Measurements from ENCODE around the gene TNNI3.
"Not testable (repeated sequence)": the region's sequence is repeated elsewhere in the genome, so short reads cannot be mapped to it uniquely, and the experiment has no call there.

Gene TNNI3

GRCh38 chr19:55157064-55157908 is at the start of gene TNNI3:
TSS of gene TNNI3 (minus strand) at chr19:55157732. CDS start at chr19:55157589, 143 bp downstream.
- Histone ChIP-seq H3K36me3 (ENCODE audit: insufficient read depth) (no peaks in the 10 kb centered on the region), H3K9ac (no peak within 1 kb of the TSS), H3K4me2 (no peak within 1 kb of the TSS), H3K4me1 (ENCODE audit: low read depth, poor library complexity, severe bottlenecking) (no peaks in the 10 kb centered on the region), H3K27ac (no peak within 1 kb of the TSS), H3K4me3 (IDR thresholded peaks at IDR 0.05; ENCODE audit: insufficient read depth, low read depth, low read length) (no peak within 1 kb of the TSS), H2AFZ (ENCODE audit: low read depth) (no peak within 1 kb of the TSS), H4K20me1 (ENCODE audit: insufficient read depth) (no peaks in the 10 kb centered on the region), H3K79me2 (ENCODE audit: insufficient read depth, low read depth) (no peaks in the 10 kb centered on the region), H3K27me3 (ENCODE audit: insufficient read depth, low read depth) (peaks cover 32% of the 10 kb centered on the region)
- TF ChIP-seq CTCF (conservative IDR thresholded peaks at IDR 0.05; ENCODE audit: low read depth, low read length) = no peak

GRCh38 chr19:55206664-55207500 is 49.4 kb upstream of the TNNI3 start:
- Histone ChIP-seq H3K27me3 (ENCODE audit: insufficient read depth, low read depth) (peaks cover 76% of the 10 kb centered on the region), H2AFZ (ENCODE audit: low read depth) (no peak overlapping the region), H3K4me2 (no peak overlapping the region), H3K36me3 (ENCODE audit: insufficient read depth) (no peaks in the 10 kb centered on the region), H3K27ac (no peak overlapping the region), H3K4me3 (IDR thresholded peaks at IDR 0.05; ENCODE audit: insufficient read depth, low read depth, low read length) (no peak overlapping the region), H3K4me1 (ENCODE audit: low read depth, poor library complexity, severe bottlenecking) (no peaks in the 10 kb centered on the region), H3K9ac (no peak overlapping the region), H3K79me2 (ENCODE audit: insufficient read depth, low read depth) (no peaks in the 10 kb centered on the region), H4K20me1 (ENCODE audit: insufficient read depth) (no peaks in the 10 kb centered on the region)
- no peak for TF ChIP-seq CTCF (conservative IDR thresholded peaks at IDR 0.05; ENCODE audit: low read depth, low read length)

GRCh38 chr19:55202199-55202598 is 44.7 kb upstream of the TNNI3 start:
- not testable (repeated sequence) for H3K79me2 ChIP-seq (ENCODE audit: insufficient read depth, low read depth); H3K27ac ChIP-seq; H2AFZ ChIP-seq (ENCODE audit: low read depth); H3K9ac ChIP-seq; H4K20me1 ChIP-seq (ENCODE audit: insufficient read depth); H3K4me2 ChIP-seq; H3K4me1 ChIP-seq (ENCODE audit: low read depth, poor library complexity, severe bottlenecking); H3K4me3 ChIP-seq (IDR thresholded peaks at IDR 0.05; ENCODE audit: insufficient read depth, low read depth, low read length); H3K36me3 ChIP-seq (ENCODE audit: insufficient read depth)
- peaks cover 95% of the 10 kb centered on the region for H3K27me3 ChIP-seq (ENCODE audit: insufficient read depth, low read depth)

GRCh38 chr19:55199620-55200204 is 42.2 kb upstream of the TNNI3 start:
- H3K27ac ChIP-seq = no peak overlapping the region
- H3K4me3 ChIP-seq (IDR thresholded peaks at IDR 0.05; ENCODE audit: insufficient read depth, low read depth, low read length) = no peak overlapping the region
- no peaks in the 10 kb centered on the region for H3K79me2 ChIP-seq (ENCODE audit: insufficient read depth, low read depth)
- peaks cover 96% of the 10 kb centered on the region for H3K27me3 ChIP-seq (ENCODE audit: insufficient read depth, low read depth)
- no peak overlapping the region for H3K4me2 ChIP-seq
- H2AFZ ChIP-seq (ENCODE audit: low read depth) = no peak overlapping the region
- H3K36me3 ChIP-seq (ENCODE audit: insufficient read depth) = no peaks in the 10 kb centered on the region
- no peak for TF ChIP-seq CTCF (conservative IDR thresholded peaks at IDR 0.05; ENCODE audit: low read depth, low read length)
- H4K20me1 ChIP-seq (ENCODE audit: insufficient read depth) = no peaks in the 10 kb centered on the region
- no peaks in the 10 kb centered on the region for H3K4me1 ChIP-seq (ENCODE audit: low read depth, poor library complexity, severe bottlenecking)
- no peak overlapping the region for H3K9ac ChIP-seq
